B cell (primary cell): Measurements from ENCODE around the gene CABCOCO1. TPM values are rescaled to one million over a fixed set of nuclear protein-coding genes. Genes with fewer than 3 reads are reported as not detected.
"Not testable (repeated sequence)": the region's sequence is repeated elsewhere in the genome, so short reads cannot be mapped to it uniquely, and the experiment has no call there.

ENCODE experiments used
- ATAC-seq: fragments of 200-7000 bp; cut with Tn5 transposase; one replicate; pipeline ENCODE4 v1.10.0; 2021; ENCODE audit warnings: low read depth, mild to moderate bottlenecking, moderate number of reproducible peaks, moderate library complexity
- CTCF ChIA-PET: fragments of 350-600 bp; sonication (Branson Sonifier 250); formaldehyde crosslinking; loops from one replicate; lab custom pipeline; 2021; ENCODE audit warnings: antibody characterized with exemption, inconsistent platforms; lab: Charles Lee
- POLR2A ChIA-PET: fragments of 350-600 bp; sonication (Branson Sonifier 250); formaldehyde crosslinking; loops from one replicate; lab custom pipeline; 2021; ENCODE audit warnings: antibody characterized with exemption; lab: Charles Lee
- DNase-seq: peaks from one replicate; pipeline ENCODE4 v3.0.0; 2013
- H2AFZ ChIP-seq: 2 replicates; pipeline ENCODE4 v1.6.1; 2012; ENCODE audit warnings: mild to moderate bottlenecking, low read depth, low read length; ENCODE audit not compliant: insufficient read depth, poor library complexity, severe bottlenecking
- H3K27ac ChIP-seq, 2 donors: 1 replicate in 1 of 2; 2 replicates in 1 of 2; pipeline ENCODE4 v1.5.1; 2012 to 2013; ENCODE audit warnings: low read length in 2 of 2, mild to moderate bottlenecking in 2 of 2, moderate library complexity in 1 of 2
- H3K27me3 ChIP-seq, 4 experiments: fragments of 200-600 bp in 1 of 4; sonication (generic) in 1 of 4; replicated peaks in 1 of 4; 1 replicate in 2 of 4; 2 replicates in 2 of 4; pipeline versions ENCODE4 v1.6.1 to v1.7.0; 2013 to 2016; ENCODE audit warnings: low read length in 3 of 4, mild to moderate bottlenecking in 2 of 4, mixed read lengths in 1 of 4, moderate library complexity in 1 of 4; ENCODE audit not compliant: insufficient read depth in 4 of 4, control insufficient read depth in 3 of 4; ENCODE audit errors: control extremely low read depth in 1 of 4
- H3K36me3 ChIP-seq, 2 experiments: replicated peaks in 1 of 2; 1 replicate in 1 of 2; 2 replicates in 1 of 2; pipeline versions ENCODE4 v1.6.1 to v1.7.1; 2013; ENCODE audit warnings: low read length in 1 of 2; ENCODE audit not compliant: insufficient read depth in 2 of 2, control insufficient read depth in 1 of 2; ENCODE audit errors: control extremely low read depth in 1 of 2, extremely low read depth in 1 of 2
- H3K4me1 ChIP-seq, 2 donors: fragments of 200-600 bp in 1 of 2; sonication (generic) in 1 of 2; 1 replicate in 1 of 2; 2 replicates in 1 of 2; pipeline versions ENCODE4 v1.5.1 to v1.6.1; 2013 to 2017; ENCODE audit warnings: low read length in 2 of 2; ENCODE audit not compliant: control insufficient read depth in 2 of 2, insufficient read depth in 2 of 2
- H3K4me2 ChIP-seq: replicated peaks from 2 replicates; pipeline ENCODE3; 2012; ENCODE audit warnings: mild to moderate bottlenecking, low read depth, low read length; ENCODE audit not compliant: poor library complexity, severe bottlenecking
- H3K4me3 ChIP-seq, 5 experiments: fragments of 200-600 bp in 1 of 5; sonication (generic) in 1 of 5; 1 replicate in 3 of 5; 2 replicates in 2 of 5; pipeline versions ENCODE4 v1.5.1 to v1.7.0; 2011 to 2016; ENCODE audit warnings: low read length in 4 of 5, mild to moderate bottlenecking in 4 of 5, low read depth in 2 of 5, control low read depth in 1 of 5, moderate library complexity in 1 of 5; ENCODE audit not compliant: insufficient read depth in 1 of 5; ENCODE audit errors: control extremely low read depth in 1 of 5, extremely low read depth in 1 of 5
- H3K79me2 ChIP-seq: fragments of 200-600 bp; sonication (generic); one replicate; pipeline ENCODE4 v1.6.0; 2016; ENCODE audit warnings: low read length; ENCODE audit not compliant: control insufficient read depth, insufficient read depth
- H3K9ac ChIP-seq: fragments of 200-600 bp; sonication (generic); 2 replicates; pipeline ENCODE4 v1.6.1; 2017; ENCODE audit warnings: mild to moderate bottlenecking, low read length, moderate library complexity
- H3K9me3 ChIP-seq, 3 donors: one replicate each; pipeline versions ENCODE4 v1.6.1 to v1.7.1; 2013; ENCODE audit warnings: low read length in 2 of 3; ENCODE audit not compliant: control insufficient read depth in 2 of 3, insufficient read depth in 1 of 3; ENCODE audit errors: control extremely low read depth in 1 of 3
- H4K20me1 ChIP-seq: 2 replicates; pipeline ENCODE4 v1.6.0; 2012; ENCODE audit warnings: mild to moderate bottlenecking, low read length; ENCODE audit not compliant: insufficient read depth, control insufficient read depth, poor library complexity, severe bottlenecking
- H3K27ac Mint-ChIP-seq: one replicate; pipeline ENCODE4 v1.8.0; 2021; ENCODE audit warnings: mixed read lengths
- H3K27me3 Mint-ChIP-seq: one replicate; pipeline ENCODE4 v1.8.0; 2021; ENCODE audit warnings: mixed read lengths
- H3K4me1 Mint-ChIP-seq: one replicate; pipeline ENCODE4 v1.8.0; 2021; ENCODE audit warnings: mixed read lengths
- H3K4me3 Mint-ChIP-seq: one replicate; pipeline ENCODE4 v1.8.0; 2021; ENCODE audit warnings: mixed read lengths
- H3K9me3 Mint-ChIP-seq: one replicate; pipeline ENCODE4 v1.8.0; 2022; ENCODE audit warnings: mixed read lengths; ENCODE audit not compliant: insufficient read depth
- CTCF ChIP-seq: fragments of 200-600 bp; IDR thresholded peaks from one replicate; pipeline ENCODE4 v1.8.0; 2022; ENCODE audit warnings: antibody characterized with exemption, mild to moderate bottlenecking
- EZH2 ChIP-seq: IDR thresholded peaks from 2 replicates; pipeline ENCODE4 v1.6.1; 2012; ENCODE audit warnings: borderline replicate concordance, low read depth, mild to moderate bottlenecking, moderate library complexity, low read length; ENCODE audit not compliant: insufficient read depth, poor library complexity, severe bottlenecking
- WGBS: methylation state at CpG from one replicate; pipeline ENCODE4 v1.1.5; 2013; ENCODE audit warnings: missing lambda C conversion rate; ENCODE audit not compliant: insufficient coverage; 5-methylcytosine and 5-hydroxymethylcytosine counted together
- intact Hi-C: fragments of 100-400 bp; cut with micrococcal nuclease; formaldehyde crosslinking; loops from one replicate; pipeline ENCODE4 v1.10.0; 2022
- polyA plus RNA-seq: library from polyadenylated mRNA; depleted of rRNA; stranded (reverse); fragments of >200 nt; gene quantifications from 2 replicates; pipeline ENCODE4 v1.2.3, GENCODE V29; 2012
- total RNA-seq, 2 donors: library from RNA; stranded (reverse); fragments of 120-200 nt in 1 of 2; gene quantifications; 1 replicate in 1 of 2; 2 replicates in 1 of 2; pipeline versions ENCODE4 v1.2.3 to v1.2.4, GENCODE V29; 2013 to 2022

The CABCOCO1 gene
- total and polyA plus RNA-seq, 2 donors (not counting 1 experiment from before 2014, with no cell fraction given) = not detected

GRCh38 chr10:61719906-61720305 lies 57.2 kb downstream of the CABCOCO1 start:
- TF ChIP-seq CTCF = no peak
- no peak for TF ChIP-seq EZH2
- ChIA-PET POLR2A (no interaction called here), CTCF (no interaction called here)
- Mint-ChIP-seq H3K27ac (no peak overlapping the region), H3K4me1 (no peaks in the 10 kb centered on the region), H3K9me3 (no peaks in the 10 kb centered on the region), H3K4me3 (no peak overlapping the region), H3K27me3 (peaks cover 31% of the 10 kb centered on the region)
- Histone ChIP-seq H3K27me3 (no peaks in the 10 kb centered on the region), H3K27ac (no peak overlapping the region), H3K4me2 (no peak overlapping the region), H3K9me3 (no peaks in the 10 kb centered on the region), H3K4me1 (no peaks in the 10 kb centered on the region), H2AFZ (no peak overlapping the region), H3K9ac (no peak overlapping the region), H3K4me3 (no peak overlapping the region), H3K79me2 (no peaks in the 10 kb centered on the region), H4K20me1 (no peaks in the 10 kb centered on the region), H3K36me3 (no peaks in the 10 kb centered on the region)
- DNase-seq (no peak), ATAC-seq (no peak)
- 100% methylated on average over 1 of the region's 3 CpGs for WGBS
- intact Hi-C loops = no loop called here

GRCh38 chr10:61721431-61721830 lies 58.7 kb downstream of the CABCOCO1 start:
- TF ChIP-seq CTCF = no peak
- TF ChIP-seq EZH2 = no peak
- no peaks in the 10 kb centered on the region for H3K4me1 ChIP-seq
- H2AFZ ChIP-seq = no peak overlapping the region
- ATAC-seq = no peak
- no peak for DNase-seq
- H3K4me2 ChIP-seq = no peak overlapping the region
- H3K27me3 Mint-ChIP-seq = peaks cover 23% of the 10 kb centered on the region
- intact Hi-C loops = no loop called here
- no peak overlapping the region for H3K9ac ChIP-seq
- H3K9me3 ChIP-seq = no peaks in the 10 kb centered on the region
- no peaks in the 10 kb centered on the region for H3K9me3 Mint-ChIP-seq
- no peaks in the 10 kb centered on the region for H3K79me2 ChIP-seq
- H3K27me3 ChIP-seq = no peaks in the 10 kb centered on the region
- no peak overlapping the region for H3K4me3 Mint-ChIP-seq
- no peak overlapping the region for H3K27ac Mint-ChIP-seq
- no peaks in the 10 kb centered on the region for H3K4me1 Mint-ChIP-seq
- no peaks in the 10 kb centered on the region for H4K20me1 ChIP-seq
- ChIA-PET POLR2A (no interaction called here), CTCF (no interaction called here)
- no peak overlapping the region for H3K4me3 ChIP-seq
- H3K27ac ChIP-seq = no peak overlapping the region
- no CpG with 5 or more reads among the region's 4 CpGs for WGBS
- no peaks in the 10 kb centered on the region for H3K36me3 ChIP-seq

- H3K27me3 ChIP-seq, CTCF ChIA-PET, H3K4me1 Mint-ChIP-seq, H2AFZ ChIP-seq, H3K9me3 Mint-ChIP-seq, H3K9ac ChIP-seq, H4K20me1 ChIP-seq, H3K36me3 ChIP-seq, H3K4me3 ChIP-seq, H3K27ac ChIP-seq, H3K4me3 Mint-ChIP-seq, ATAC-seq, H3K9me3 ChIP-seq, H3K27ac Mint-ChIP-seq, H3K79me2 ChIP-seq, DNase-seq, H3K4me1 ChIP-seq, intact Hi-C loops, H3K4me2 ChIP-seq, POLR2A ChIA-PET: not testable (repeated sequence)
- peaks cover 38% of the 10 kb centered on the region for H3K27me3 Mint-ChIP-seq
- WGBS = no CpG with 5 or more reads among the region's 2 CpGs
Observed at GRCh38 chr10:61725221-61725620, 62.5 kb downstream of the CABCOCO1 start.
